HG03442 (cell line): ENCODE results near the gene ZBTB34.
A peak's percentile ranks its signal among the peaks of the same experiment; 100 is the strongest.

ENCODE experiments used
- ATAC-seq: cut with Tn5 transposase; IDR thresholded peaks from one replicate; pipeline ENCODE4 v1.9.1; 2021; ENCODE audit warnings: mild to moderate bottlenecking, moderate library complexity; ENCODE audit not compliant: unreplicated experiment

ZBTB34 gene

DNA sequence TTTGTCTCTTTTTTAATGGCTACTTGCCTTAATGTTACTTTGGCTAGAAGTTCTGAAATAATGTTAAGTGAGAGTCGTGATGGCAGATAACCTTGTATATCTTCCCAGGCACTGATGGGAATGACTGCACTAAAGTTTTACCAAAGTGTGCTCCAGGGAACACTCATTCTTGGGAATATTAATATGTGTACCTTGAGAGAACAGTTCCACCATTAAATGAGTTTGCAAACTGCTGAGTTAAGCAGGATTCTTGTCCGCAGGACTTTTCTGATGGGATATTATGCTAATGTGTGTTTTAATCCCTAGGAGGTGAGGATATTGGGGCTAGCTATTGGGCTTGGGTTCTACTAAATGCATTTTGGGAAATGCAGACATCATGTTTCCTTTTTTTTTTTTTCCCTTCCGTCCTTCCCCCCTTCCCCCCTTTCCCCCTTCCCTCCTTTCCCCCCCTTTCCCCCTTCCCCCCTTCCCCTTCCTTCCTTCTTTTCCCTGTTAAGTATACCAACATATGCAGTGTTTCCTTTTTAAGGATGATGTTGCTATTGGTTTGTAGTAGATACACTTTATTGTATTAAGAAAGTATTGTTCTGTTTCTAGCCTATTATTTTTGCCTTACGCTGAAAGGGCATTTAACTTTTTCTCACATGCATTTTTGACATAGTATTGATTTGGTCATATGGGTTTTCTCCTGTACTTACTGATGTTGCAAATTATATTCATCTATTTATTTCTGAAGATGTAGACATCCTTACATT is 15.5 kb downstream of the ZBTB34 start:
- no peak for ATAC-seq

DNA sequence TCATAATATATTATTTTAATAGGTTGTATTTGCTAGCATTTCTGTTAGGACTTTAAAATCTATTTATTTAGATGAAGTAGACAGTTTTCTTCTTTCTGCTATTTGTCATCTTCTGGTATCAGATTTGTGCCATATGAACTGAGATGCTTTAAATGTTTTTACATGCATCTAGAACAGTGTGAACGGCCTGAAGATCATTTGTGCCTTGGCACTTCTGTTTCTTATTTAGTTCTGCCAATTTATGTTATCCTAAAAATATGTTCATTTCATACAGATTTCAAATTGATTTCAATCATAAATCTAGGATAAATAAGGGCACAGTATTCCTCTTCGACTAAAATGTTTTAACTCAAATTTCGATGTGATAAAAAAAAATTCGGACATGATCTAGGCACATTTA is 16.1 kb downstream of the ZBTB34 start:
- ATAC-seq: no peak

DNA sequence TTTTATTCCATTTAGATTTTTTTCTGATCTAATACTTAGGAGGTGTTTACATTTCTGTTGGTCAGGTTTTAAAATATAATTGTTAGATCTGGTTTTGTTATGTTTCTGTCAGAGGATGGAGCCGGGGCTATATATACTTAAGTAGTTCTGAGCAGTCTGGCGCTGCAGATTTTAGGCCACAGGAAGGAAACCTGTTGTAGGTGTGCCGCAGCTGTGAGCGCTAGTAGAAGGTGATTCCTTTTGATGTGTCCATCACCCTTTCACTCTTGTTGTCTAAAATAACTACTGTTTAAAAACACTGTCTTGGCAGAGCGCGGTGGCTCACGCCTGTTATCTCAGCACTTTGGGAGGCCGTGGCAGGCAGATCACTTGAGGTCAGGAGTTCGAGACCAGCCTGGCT is 17.0 kb downstream of the ZBTB34 start:
- ATAC-seq: no peak

DNA sequence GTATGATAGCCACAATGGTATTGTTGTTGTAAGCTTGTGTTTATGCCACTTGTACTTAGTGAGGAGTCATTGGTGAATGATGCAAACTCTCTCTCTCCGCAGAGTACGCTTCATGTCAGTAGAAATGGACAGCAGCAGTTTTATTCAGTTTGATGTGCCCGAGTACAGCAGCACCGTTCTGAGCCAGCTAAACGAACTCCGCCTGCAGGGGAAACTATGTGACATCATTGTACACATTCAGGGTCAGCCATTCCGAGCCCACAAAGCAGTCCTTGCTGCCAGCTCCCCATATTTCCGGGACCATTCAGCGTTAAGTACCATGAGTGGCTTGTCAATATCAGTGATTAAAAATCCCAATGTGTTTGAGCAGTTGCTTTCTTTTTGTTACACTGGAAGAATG is 18.8 kb downstream of the ZBTB34 start:
- ATAC-seq: no peak

DNA sequence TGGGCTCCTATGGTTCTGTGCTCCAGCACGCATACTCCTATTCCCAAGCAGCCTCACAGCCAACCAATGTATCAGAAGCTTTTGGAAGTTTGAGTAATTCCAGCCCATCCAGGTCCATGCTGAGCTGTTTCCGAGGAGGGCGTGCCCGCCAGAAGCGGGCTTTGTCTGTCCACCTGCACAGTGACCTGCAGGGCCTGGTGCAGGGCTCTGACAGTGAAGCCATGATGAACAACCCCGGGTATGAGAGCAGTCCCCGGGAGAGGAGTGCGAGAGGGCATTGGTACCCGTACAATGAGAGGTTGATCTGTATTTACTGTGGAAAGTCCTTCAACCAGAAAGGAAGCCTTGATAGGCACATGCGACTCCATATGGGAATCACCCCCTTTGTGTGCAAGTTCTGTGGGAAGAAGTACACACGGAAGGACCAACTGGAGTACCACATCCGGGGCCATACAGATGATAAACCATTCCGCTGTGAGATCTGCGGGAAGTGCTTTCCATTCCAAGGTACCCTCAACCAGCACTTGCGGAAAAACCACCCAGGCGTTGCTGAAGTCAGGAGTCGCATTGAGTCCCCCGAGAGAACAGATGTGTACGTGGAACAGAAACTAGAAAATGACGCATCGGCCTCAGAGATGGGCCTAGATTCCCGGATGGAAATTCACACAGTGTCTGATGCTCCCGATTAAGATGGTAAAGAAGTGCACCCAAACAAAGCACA is 19.9 kb downstream of the ZBTB34 start:
- ATAC-seq: no peak

DNA sequence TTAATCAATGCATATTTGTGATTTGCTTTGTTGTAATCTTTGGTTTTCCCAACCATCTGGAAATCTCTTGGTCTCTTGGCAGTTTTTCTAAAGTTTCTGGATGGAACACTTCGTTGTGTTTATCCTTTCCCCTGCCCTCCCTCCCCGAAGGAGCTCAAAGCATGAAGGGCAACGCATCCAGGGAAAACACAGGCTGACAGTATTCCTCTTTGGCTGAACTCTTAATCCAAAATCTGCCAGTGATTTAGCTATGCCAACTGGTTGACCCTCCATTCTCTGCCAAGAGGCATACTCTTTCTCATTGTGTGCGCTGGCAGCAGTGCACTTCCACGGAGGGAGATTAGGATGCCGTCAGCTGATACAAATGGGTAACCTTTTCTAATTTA is 20.5 kb downstream of the ZBTB34 start:
- no peak for ATAC-seq

DNA sequence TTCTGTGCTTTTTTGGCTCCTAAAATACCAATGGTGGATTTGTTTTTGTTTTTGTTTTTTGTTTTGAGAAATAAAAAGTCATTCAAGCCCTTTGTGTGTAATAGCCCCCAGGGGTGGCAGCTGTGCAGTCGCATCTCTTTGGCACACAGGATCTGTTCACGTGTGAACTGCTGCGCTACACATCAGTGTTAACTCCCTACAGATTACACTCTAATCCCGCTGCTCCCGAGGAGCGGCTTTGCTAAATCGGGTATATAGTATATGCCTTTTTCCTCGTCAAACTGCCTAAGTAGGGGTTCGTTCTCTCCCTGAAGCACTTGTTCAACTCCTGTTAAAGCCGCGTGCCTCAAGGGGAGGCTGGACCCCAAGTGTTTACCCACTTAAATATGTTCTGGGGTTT is 22.3 kb downstream of the ZBTB34 start:
- ATAC-seq: no peak

DNA sequence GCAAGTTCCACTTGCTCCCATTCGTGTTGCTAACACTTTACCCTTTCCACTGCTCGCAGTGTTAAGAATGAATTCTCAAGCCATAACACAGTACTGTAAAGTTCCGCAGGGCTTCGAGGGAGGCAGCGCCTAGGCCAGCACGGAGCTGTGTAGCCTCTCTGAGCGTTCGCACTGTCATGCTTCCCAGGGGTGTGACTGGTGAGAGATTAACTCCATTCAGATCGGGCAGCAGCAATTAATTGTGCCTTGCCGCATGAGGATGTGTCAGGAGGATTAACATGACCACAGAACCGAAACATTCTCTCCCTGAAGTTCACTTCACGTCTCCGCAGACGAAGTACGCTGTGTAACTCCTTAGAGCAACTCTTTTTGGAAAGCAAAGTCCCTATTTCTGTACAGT is 23.2 kb downstream of the ZBTB34 start:
- no peak for ATAC-seq

DNA sequence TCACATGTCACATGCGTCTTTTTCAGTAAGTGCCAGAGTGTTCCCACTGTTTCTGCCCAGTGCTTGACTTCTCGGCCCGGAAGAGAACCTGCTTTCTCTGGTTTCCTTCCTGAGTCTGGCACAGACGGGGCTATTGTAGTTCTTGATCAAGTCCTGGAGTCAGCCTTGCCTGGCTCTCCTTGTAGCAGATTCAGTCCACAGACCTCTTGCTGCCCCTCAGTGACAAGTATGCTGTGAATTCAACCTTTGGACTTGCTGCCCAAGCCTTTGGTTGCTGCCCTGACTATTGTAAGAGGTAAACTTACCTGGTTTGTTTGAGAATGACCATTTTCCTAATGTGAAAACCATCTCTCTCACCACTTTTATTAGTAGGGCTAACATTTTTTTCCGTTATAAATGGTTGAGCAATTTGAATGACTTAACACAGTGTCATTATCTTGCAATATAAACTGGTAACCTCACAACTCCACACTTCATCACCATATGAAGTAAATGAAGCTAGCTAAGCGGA is 24.7 kb downstream of the ZBTB34 start:
- no peak for ATAC-seq

DNA sequence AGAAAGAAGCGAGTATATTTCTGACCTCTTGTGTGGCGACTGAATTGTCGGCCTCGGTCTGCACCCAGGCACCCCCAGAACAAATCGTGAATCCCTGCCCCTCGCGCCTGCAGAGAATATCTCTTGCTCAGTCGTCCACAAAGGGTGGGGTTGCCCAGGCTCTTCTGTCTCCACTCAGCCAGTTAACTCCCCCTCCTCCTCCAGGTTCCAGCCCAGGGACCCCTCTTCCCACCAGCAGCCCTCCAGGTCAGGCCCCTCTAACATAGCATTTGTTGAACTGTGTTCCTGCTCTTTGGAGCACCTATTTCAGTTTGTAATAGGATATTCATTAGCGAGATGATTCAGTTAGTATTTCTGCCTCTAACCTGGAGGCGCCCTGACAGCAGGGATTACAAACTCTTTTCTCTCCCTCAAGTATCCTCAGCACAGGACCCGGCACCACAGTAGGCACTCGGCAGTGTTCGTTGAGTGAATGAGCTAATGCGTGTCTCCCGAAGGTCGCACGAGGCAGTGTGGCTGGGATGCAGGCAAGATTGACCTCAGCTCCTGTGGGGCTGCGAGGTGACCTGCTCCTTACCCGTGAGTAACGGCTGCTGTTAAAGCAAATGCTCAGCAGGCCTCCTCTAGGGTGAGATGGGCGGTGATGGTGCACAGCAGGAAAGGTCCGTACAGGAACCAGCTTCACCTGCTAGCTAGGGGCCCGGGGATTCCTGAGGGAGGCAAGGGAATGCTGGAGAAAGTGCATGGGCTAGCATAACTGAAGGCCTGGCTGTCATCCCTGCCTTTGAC is 25.8 kb downstream of the ZBTB34 start:
- no peak for ATAC-seq

DNA sequence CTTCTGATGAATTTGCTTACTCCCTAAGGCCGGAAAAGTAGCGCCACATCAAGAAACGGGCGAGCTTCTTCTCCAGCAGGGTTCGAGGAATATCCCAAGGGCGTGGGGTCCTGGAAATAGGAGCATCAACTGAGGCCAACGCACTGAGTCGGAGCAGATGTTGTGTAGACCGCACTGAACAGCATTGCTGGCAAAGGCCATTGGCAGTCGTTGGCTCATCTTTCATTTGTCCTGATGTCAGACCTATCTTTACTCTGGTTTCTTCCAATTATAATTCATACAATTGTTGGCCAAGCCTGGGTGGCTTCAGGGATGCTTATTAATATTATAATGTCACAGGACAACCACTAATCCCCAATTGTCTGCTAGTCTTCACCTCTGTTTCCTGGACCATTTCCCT is 26.5 kb downstream of the ZBTB34 start:
- ATAC-seq: no peak

DNA sequence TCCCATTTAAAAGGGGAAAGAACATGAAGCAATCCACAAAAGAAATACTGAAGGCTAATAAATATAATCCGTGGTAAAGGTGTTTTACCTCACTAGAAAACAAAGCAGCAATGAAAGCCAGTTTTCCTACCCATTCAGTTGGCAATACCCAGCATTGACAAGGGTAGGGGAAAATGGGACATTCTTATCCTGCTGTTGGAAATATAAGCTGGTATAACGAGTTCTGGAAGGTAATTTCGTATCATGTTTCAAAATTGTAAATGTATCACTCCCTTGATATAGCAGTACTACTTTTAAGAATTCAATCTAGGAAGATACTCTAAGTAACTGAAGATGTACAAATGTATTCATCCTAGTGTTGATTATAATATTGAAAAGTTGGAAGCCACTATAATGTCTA is 31.2 kb downstream of the ZBTB34 start:
- no peak for ATAC-seq

DNA sequence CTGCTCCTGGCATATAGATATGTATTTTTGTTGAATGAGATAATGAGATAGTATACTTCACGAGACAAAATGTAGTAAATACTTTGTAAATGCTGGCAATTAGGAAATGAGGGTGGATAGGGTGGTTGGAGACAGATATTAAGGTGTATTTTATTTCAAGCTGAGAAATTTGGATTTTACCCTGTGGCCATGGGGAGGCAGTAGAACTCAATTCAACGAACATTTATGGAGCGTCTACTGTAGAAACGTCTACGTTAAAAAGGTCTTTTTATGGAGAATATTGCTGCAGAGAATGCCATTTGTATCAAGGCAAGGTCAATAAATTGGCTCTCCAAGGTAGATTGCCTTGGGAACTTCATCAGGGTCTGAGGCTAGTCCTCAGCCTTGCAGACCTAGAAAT is 32.6 kb downstream of the ZBTB34 start:
- no peak for ATAC-seq

DNA sequence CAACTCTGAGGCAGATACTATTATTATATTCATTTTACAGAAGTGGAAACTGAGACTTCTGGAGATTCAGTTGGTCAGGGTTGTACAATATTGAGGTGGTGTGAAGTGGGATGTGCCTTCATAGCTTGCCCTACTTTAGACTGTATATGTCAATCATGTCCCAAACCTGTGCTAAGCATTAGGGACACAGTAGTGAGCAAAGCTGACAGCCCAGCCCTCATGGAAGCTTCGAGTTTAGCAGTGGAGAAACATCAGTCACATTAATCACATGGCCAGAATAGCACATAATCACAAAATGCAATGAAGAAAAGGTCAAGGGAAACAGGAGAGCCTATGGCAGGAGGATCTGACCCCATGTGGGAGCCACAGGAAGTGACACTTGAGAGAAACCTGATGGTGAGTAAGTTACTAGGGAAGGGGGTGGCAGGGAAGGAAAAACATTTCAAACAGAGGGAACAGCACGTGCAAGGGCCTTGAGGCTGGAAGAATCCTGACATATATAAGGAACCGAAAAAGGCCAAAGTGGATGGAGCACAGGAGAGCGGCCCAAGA is 33.7 kb downstream of the ZBTB34 start:
- no peak for ATAC-seq

DNA sequence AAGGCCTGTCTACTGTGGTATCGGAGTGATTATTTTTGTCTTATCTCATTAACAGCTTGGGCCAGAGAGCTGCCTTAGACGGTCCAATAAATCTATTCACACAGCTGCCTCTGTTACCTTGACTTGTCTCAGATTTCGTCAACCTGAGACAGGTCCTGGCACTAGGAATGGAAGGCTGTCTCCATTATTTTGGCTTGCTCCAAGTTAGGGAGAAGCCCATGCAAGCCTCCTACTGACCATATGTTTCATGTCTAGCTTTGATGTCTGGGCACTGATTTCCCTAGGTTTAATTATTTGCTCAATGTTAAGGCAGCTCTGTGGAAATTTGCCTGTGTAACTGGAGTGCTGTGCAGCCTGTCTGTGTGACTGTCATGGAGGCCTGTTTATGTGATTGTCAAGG is 41.8 kb downstream of the ZBTB34 start:
- ATAC-seq: no peak

DNA sequence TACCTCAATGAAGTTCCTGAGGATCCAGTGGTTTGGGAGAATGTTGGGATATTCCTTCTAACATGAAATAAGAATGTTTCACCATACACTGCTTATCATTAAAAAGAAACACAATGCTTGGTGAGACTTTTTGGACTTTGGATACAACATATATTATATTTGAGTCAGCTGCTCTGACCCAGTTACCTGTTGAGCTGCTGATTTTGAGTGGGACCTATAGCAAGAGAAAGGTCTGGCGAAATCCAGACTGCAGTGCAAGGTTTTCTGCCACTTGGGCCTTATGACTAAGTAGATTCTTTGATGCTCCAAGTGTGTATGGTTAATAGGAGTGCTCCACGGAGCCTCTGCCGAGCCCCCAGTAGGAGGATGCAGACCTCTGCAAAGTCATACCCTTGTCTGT is 44.1 kb downstream of the ZBTB34 start:
- no peak for ATAC-seq

DNA sequence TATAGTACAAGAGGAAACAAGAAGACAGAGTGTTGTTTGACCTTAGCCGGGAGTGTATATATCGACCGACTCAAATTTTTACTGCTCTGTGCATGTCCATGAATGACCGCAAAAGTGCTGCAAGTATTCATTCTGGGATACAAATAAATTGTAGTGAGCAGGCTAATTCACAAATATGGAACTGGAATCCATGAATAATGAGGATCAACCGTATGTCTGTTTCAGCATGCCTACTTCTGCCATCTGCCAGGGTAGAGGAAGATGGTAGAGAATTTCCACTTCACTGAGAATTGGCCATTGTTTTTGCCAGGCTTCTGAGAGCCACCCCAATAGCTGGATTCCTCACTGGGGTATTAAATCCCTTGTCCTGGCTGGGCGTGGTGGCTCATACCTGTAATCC is 45.7 kb downstream of the ZBTB34 start:
- ATAC-seq: no peak

DNA sequence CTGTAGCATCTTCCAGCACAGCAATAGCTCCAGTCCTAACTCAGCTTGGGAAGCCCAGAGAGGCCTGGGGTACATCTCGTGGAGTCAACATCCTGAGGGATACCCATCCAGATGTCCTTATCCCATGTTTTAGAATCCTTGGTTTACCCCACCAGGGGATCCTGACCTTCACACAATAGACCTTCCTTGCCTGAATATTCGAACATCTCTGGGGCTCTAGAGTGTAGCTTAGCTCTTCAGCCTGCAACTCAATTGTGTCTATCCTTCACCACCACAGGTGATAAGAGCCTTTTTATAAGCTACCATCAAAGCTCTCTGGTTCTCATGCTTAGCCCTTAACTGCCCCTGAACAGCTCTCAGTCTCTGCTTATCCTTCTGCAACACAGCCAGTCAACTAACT is 46.6 kb downstream of the ZBTB34 start:
- no peak for ATAC-seq

DNA sequence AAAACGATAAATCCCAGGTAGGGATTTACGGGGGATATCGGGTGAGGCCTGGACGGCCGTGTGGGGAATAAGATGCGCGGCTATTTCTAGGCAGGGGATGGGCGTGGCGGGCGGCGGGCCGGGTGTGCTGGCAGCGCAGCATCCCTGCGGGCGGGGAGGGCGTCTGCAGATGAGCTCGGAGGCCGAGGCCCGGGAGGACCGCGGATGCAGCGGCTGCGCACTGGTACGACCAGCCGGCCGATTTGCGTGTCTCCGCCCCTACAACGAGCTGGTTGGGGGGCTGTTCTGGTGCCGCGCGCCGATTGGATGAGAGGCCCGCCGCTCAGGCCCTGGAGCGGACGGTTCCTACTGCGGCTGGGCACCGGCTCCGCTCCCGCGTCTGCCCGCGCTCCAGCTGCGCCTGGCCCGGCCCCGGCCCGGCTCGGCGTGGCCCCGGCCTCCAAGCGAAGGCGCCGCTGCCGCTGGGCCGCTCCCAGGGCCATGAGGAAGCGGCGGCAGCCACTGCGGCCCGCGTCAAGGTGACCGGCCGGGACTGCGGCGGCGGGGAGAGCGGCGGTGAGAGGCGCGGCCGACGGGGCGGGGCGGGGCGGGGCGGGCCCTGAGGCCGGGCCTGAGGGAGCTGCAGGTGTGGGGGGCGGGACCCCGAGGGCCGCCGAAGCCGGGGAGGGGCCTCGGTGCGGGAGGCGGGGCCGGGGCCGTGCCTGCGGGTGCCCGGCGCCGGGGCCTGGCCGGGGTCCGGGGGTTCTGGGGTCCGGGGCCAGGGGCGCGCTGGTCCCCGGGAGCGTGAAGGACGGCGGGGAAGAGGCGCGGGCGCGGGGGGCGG is 54.2 kb downstream of the ZBTB34 start, which contains the start of gene RALGPS1:
TSS of gene RALGPS1 (plus strand) at position 325 of the 823 bp plus-strand sequence. CDS start 47,508 bp downstream, outside the sequence.
- ATAC-seq: peak; percentile 94

DNA sequence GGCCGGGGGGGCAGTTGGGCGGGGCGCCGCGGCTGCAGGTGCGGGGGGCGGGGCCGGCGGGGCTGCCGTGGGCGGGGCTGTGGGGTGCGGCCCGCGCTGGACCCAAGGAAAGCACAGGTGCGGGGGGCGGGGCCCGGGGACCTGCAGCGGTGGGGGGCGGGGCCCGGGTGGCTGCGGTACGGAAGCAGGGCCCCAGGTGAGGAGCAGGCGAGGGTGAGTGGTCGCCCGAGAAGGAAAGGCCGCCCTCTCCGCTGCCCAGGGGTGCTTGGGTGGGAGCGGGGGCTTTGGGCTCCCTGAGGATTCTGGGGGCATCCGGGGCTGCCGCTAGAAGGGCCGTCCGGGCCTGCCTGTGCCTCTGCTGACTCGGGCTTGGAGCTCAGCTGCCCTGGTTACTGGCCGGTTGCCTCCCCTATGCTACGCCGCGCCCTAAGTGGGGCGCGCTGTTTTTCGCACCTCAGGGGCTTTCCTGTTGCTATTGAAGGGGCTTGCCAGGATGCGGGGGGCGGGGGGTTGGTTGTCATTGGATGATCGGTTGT is 54.9 kb downstream of the ZBTB34 start:
- ATAC-seq: no peak
